Fibroblast of mammary gland (primary cell): ENCODE results near the gene DNASE2B.

Experiments
- DNase-seq: peaks from one replicate; pipeline ENCODE4 v3.0.0-alpha.2; 2010; ENCODE audit warnings: low read depth
- H3K4me3 ChIP-seq: 2 replicates; pipeline ENCODE4 v1.5.1; 2011; ENCODE audit warnings: low read depth, mild to moderate bottlenecking, low read length, moderate library complexity; ENCODE audit not compliant: control insufficient read depth
- CTCF ChIP-seq: conservative IDR thresholded peaks from 2 replicates; pipeline ENCODE4 v1.5.1; 2011; ENCODE audit warnings: low read depth, low read length, inconsistent platforms; ENCODE audit not compliant: control insufficient read depth, insufficient read depth

The DNASE2B gene

GRCh38 chr1:84382127-84382526, 16.2 kb upstream of the DNASE2B start:
- no peak overlapping the region for H3K4me3 ChIP-seq
- no peak for TF ChIP-seq CTCF
- DNase-seq, result no peak

- no peak for TF ChIP-seq CTCF
- H3K4me3 ChIP-seq, result no peak overlapping the region
- no peak for DNase-seq
Observed at GRCh38 chr1:84385347-84385746, 12.9 kb upstream of the DNASE2B start.

GRCh38 chr1:84386716-84387479, 11.4 kb upstream of the DNASE2B start:
- TF ChIP-seq CTCF, result no peak

GRCh38 chr1:84387480-84388163, 10.7 kb upstream of the DNASE2B start:
- no peak for DNase-seq
- no peak for TF ChIP-seq CTCF
- H3K4me3 ChIP-seq, result no peak overlapping the region

More at GRCh38 chr1:84386716-84387479, 11.4 kb upstream of the DNASE2B start:
- peak; percentile 12 for DNase-seq
- no peak overlapping the region for H3K4me3 ChIP-seq

GRCh38 chr1:84390226-84390625, 8.1 kb upstream of the DNASE2B start:
- TF ChIP-seq CTCF, result no peak
- no peak overlapping the region for H3K4me3 ChIP-seq
- DNase-seq, result peak; percentile 56

- TF ChIP-seq CTCF, result no peak
- DNase-seq, result no peak
- no peak overlapping the region for H3K4me3 ChIP-seq
Observed at GRCh38 chr1:84401156-84401555, 2.9 kb downstream of the DNASE2B start.
